GM12878 (cell line): ENCODE results near the gene RHCG. TPM values are rescaled to one million over a fixed set of nuclear protein-coding genes. Genes with fewer than 3 reads are reported as not detected.

Source experiments
- ATAC-seq: fragments of 200-7000 bp; cut with Tn5 transposase; 3 replicates; pipeline ENCODE4 v1.9.1; 2020; ENCODE audit warnings: mild to moderate bottlenecking, moderate library complexity
- BruUV-seq: library from RNA; stranded (reverse); fragments of 400-500 nt; replicated peaks from 2 replicates; lab custom pipeline; 2021; lab: Mats Ljungman, UMichigan
- CTCF ChIA-PET: fragments of 300-600 bp; sonication (Branson Sonifier 250); formaldehyde crosslinking; extraction: SDS; loops from one replicate; lab custom pipeline; 2021; ENCODE audit warnings: inconsistent platforms; lab: Yijun Ruan, JAX
- POLR2A ChIA-PET: fragments of 350-600 bp; formaldehyde crosslinking; extraction: SDS; loops from one replicate; lab custom pipeline; 2021; ENCODE audit warnings: inconsistent platforms; lab: Charles Lee
- RAD21 ChIA-PET: fragments of 300-600 bp; sonication (Branson Sonifier 250); formaldehyde crosslinking; loops from one replicate; lab custom pipeline; 2023; ENCODE audit warnings: antibody characterized with exemption; ENCODE audit not compliant: unreplicated experiment; lab: Charles Lee
- SMC1A ChIA-PET: fragments of 300-600 bp; sonication (Branson Sonifier 250); formaldehyde crosslinking; loops from one replicate; lab custom pipeline; 2023; ENCODE audit not compliant: unreplicated experiment, uncharacterized antibody; lab: Charles Lee
- DNase-seq: peaks from one replicate; pipeline ENCODE4 v3.0.0-alpha.2; 2011; ENCODE audit warnings: low read depth, low spot score
- FAIRE-seq: peaks from 3 replicates; lab custom pipeline; 2011; peaks lifted over from hg19 to GRCh38; lab: Jason Lieb, UNC
- H2AFZ ChIP-seq: 2 replicates; pipeline ENCODE4 v1.6.0; 2011; ENCODE audit warnings: low read depth, low read length, control low read depth; ENCODE audit not compliant: control insufficient read depth
- H3K27ac ChIP-seq: 2 replicates; pipeline ENCODE4 v1.5.1; 2011; ENCODE audit warnings: control low read depth; ENCODE audit not compliant: control insufficient read depth, insufficient read depth
- H3K27me3 ChIP-seq, 2 experiments: replicated peaks in 1 of 2; 2 replicates each; pipeline versions ENCODE4 v1.6.0 to v1.6.1; 2011; ENCODE audit warnings: low read length in 1 of 2; ENCODE audit not compliant: control insufficient read depth in 2 of 2, insufficient read depth in 2 of 2
- H3K36me3 ChIP-seq, 2 experiments: 2 replicates each; pipeline ENCODE4 v1.5.1; 2011; ENCODE audit warnings: low read length in 1 of 2; ENCODE audit not compliant: control insufficient read depth in 2 of 2, insufficient read depth in 2 of 2
- H3K4me1 ChIP-seq: 2 replicates; pipeline ENCODE4 v1.6.1; 2011; ENCODE audit warnings: mild to moderate bottlenecking, low read length, moderate library complexity, mixed read lengths; ENCODE audit not compliant: control insufficient read depth, insufficient read depth
- H3K4me2 ChIP-seq: 2 replicates; pipeline ENCODE4 v1.6.0; 2011; ENCODE audit warnings: control low read depth; ENCODE audit not compliant: control insufficient read depth, insufficient read depth
- H3K4me3 ChIP-seq: fragments of 200-600 bp; sonication (generic); 2 replicates; pipeline ENCODE4 v1.5.1; 2016
- H3K79me2 ChIP-seq: 2 replicates; pipeline ENCODE4 v1.6.0; 2011; ENCODE audit warnings: low read length; ENCODE audit not compliant: control insufficient read depth, insufficient read depth
- H3K9ac ChIP-seq: 2 replicates; pipeline ENCODE4 v1.8.0; 2011; ENCODE audit warnings: low read length, control low read depth, mixed read lengths; ENCODE audit not compliant: control insufficient read depth, insufficient read depth
- H3K9me3 ChIP-seq: replicated peaks from 3 replicates; pipeline ENCODE4 v1.5.1; 2011; ENCODE audit warnings: mild to moderate bottlenecking, low read length; ENCODE audit not compliant: control insufficient read depth, insufficient read depth
- H4K20me1 ChIP-seq: 2 replicates; pipeline ENCODE4 v1.6.0; 2011; ENCODE audit not compliant: control insufficient read depth, insufficient read depth
- BRCA1 ChIP-seq: IDR thresholded peaks from 2 replicates; pipeline ENCODE4 v1.6.1; 2011; ENCODE audit warnings: low read depth, low read length, improper control_type of control experiment
- CEBPB ChIP-seq, 2 experiments: fragments of 150-350 bp in 1 of 2; IDR thresholded peaks; 2 replicates each; pipeline ENCODE4 v1.6.1; 2012 to 2014; ENCODE audit warnings: low read depth in 2 of 2, low read length in 2 of 2, borderline replicate concordance in 1 of 2, inconsistent platforms in 1 of 2
- DPF2 ChIP-seq: fragments of 450-650 bp; IDR thresholded peaks from 2 replicates; pipeline ENCODE4 v1.6.1; 2017; ENCODE audit warnings: mild to moderate bottlenecking
- EED ChIP-seq: sonication (generic); IDR thresholded peaks from 2 replicates; pipeline ENCODE4 v1.6.1; 2016; ENCODE audit warnings: antibody characterized with exemption, low read depth
- HDAC2 ChIP-seq: fragments of 200-600 bp; sonication (generic); IDR thresholded peaks from 2 replicates; pipeline ENCODE4 v1.6.1; 2017
- IRF4 ChIP-seq: IDR thresholded peaks from 2 replicates; pipeline ENCODE4 v1.6.1; 2011; ENCODE audit warnings: low read depth, low read length
- MAX ChIP-seq: IDR thresholded peaks from 2 replicates; pipeline ENCODE4 v1.6.1; 2012; ENCODE audit warnings: low read depth, low read length, improper control_type of control experiment
- MTA3 ChIP-seq: IDR thresholded peaks from 2 replicates; pipeline ENCODE4 v1.6.1; 2012; ENCODE audit warnings: low read length, inconsistent platforms, borderline replicate concordance
- MYB ChIP-seq: fragments of 150-350 bp; IDR thresholded peaks from 2 replicates; pipeline ENCODE4 v1.6.1; 2014; ENCODE audit warnings: mild to moderate bottlenecking, low read depth, low read length, borderline replicate concordance
- NFIC ChIP-seq: IDR thresholded peaks from 2 replicates; pipeline ENCODE4 v1.6.1; 2012; ENCODE audit warnings: low read depth, mild to moderate bottlenecking, inconsistent platforms, low read length, moderate library complexity
- NFYA ChIP-seq: IDR thresholded peaks from 2 replicates; pipeline ENCODE4 v1.6.1; 2011; ENCODE audit warnings: low read depth, mild to moderate bottlenecking, low read length, improper control_type of control experiment, borderline replicate concordance
- REST ChIP-seq: IDR thresholded peaks from 2 replicates; pipeline ENCODE4 v1.6.1; 2012; ENCODE audit warnings: mild to moderate bottlenecking, low read depth, low read length
- WGBS: methylation state at CpG from one replicate; pipeline ENCODE4 v1.1.6; 2016; ENCODE audit warnings: low lambda C conversion rate; ENCODE audit not compliant: insufficient replicate concordance, insufficient coverage; ENCODE audit errors: missing lambda C conversion rate; 5-methylcytosine and 5-hydroxymethylcytosine counted together
- in situ Hi-C: fragments of 300-500 bp; cut with MboI; formaldehyde crosslinking; loops from 9 replicates; pipeline ENCODE4 v1.14.3; 2018; ENCODE audit warnings: mixed read lengths
- intact Hi-C: fragments of 100-400 bp; cut with micrococcal nuclease; formaldehyde crosslinking; loops from one replicate; pipeline ENCODE4 v1.14.2; 2022; ENCODE audit not compliant: unreplicated experiment
- polyA plus RNA-seq, 11 experiments: library from polyadenylated mRNA; depleted of rRNA in 4 of 11; unstranded in 6 of 11; stranded (reverse) in 5 of 11; fragments of >200 nt; fragmentation: Nextera tagmentation in 4 of 11; fragmentation: Illumina TruSeq in 1 of 11; extraction: Ambion mirVana in 4 of 11; extraction: Trizol in 1 of 11; gene quantifications; 1 replicate in 1 of 11; 2 replicates in 10 of 11; pipeline versions ENCODE4 v1.2.1 to v1.2.3, GENCODE V29; 2011 to 2016; ENCODE audit warnings: inconsistent platforms in 2 of 11, missing spikeins in 2 of 11, low read depth in 1 of 11
- total RNA-seq, 4 experiments: library from RNA; depleted of rRNA in 3 of 4; stranded (reverse); fragments of >200 nt in 3 of 4; fragmentation: Illumina TruSeq in 1 of 4; extraction: Trizol in 1 of 4; gene quantifications; 2 replicates each; pipeline versions ENCODE4 v1.2.1 to v1.2.3, GENCODE V29; 2013 to 2021

RHCG gene
- total and polyA plus RNA-seq, 10 of the 15 experiments (the other 5 are each of a cell fraction or from before 2014, with no cell fraction given): 0.05 to 0.11 TPM; not detected in 8

GRCh38 chr15:89542369-89542768 lies 46.0 kb upstream of the RHCG start:
- H3K36me3 ChIP-seq: no peaks in the 10 kb centered on the region
- RAD21 ChIA-PET: interaction anchor here (1.4 kb wide), 1 partner anchor 9 kb away, joined by 5 read pairs; no protein-coding TSS in a partner anchor
- no peaks in the 10 kb centered on the region for H4K20me1 ChIP-seq
- CTCF ChIA-PET: no interaction called here
- in situ Hi-C loops: no loop called here
- no peak overlapping the region for H2AFZ ChIP-seq
- no peak overlapping the region for H3K9ac ChIP-seq
- H3K4me2 ChIP-seq: no peak overlapping the region
- H3K4me1 ChIP-seq: no peaks in the 10 kb centered on the region; the same call in 1 of the 2 replicates
- no peak for ATAC-seq
- H3K9me3 ChIP-seq: peaks cover 6% of the 10 kb centered on the region; the same call in 2 of the 3 replicates
- intact Hi-C loops: no loop called here
- no peaks in the 10 kb centered on the region for H3K79me2 ChIP-seq
- POLR2A ChIA-PET: no interaction called here
- 21% methylated on average over 3 of the region's 3 CpGs for WGBS
- H3K4me3 ChIP-seq: no peak overlapping the region
- TF ChIP-seq CEBPB (IDR thresholded peaks at IDR 0.05; ENCODE audit: borderline replicate concordance in 1 of 2, low read depth in 2 of 2, low read length in 2 of 2): no peak
- TF ChIP-seq IRF4: no peak
- TF ChIP-seq DPF2: no peak
- no peak for TF ChIP-seq REST
- no peak for TF ChIP-seq MTA3
- TF ChIP-seq NFIC: no peak
- TF ChIP-seq MAX: no peak
- no peak for TF ChIP-seq MYB
- TF ChIP-seq HDAC2: no peak
- no peak for TF ChIP-seq BRCA1
- no peak for TF ChIP-seq EED
- no peak for TF ChIP-seq NFYA
- no peaks in the 10 kb centered on the region for H3K27me3 ChIP-seq
- SMC1A ChIA-PET: no interaction called here
- DNase-seq: no peak
- BruUV-seq: no TSS peak
- H3K27ac ChIP-seq: no peak overlapping the region
- no peak for FAIRE-seq
